NK-92 (cell line): Measurements from ENCODE around the gene HLCS.

ENCODE experiments used
- DNase-seq: peaks from one replicate; lab custom pipeline; 2025; ENCODE audit not compliant: unreplicated experiment; lab: John Stamatoyannopoulos, UW

HLCS gene

DNA sequence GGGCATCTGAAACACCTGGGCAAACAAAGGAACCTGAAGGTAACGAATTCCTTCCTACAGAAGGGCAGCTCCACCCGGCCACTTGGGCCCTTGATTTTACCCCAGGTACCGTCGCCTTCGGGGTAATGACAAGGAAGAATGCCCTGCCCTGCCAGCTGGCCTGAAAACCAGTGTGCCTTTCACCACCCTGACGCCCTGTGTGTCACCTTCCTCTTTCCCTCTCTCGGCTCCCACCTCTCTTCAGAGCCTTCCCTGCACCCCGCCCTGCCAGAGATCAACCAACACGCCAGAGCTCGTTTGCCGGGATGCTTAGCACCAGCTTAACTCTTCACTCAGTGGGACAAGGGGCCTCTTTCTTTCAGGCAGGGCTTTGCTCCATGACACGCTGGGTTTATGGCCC lies 181.5 kb downstream of the HLCS start:
- DNase-seq: no peak

DNA sequence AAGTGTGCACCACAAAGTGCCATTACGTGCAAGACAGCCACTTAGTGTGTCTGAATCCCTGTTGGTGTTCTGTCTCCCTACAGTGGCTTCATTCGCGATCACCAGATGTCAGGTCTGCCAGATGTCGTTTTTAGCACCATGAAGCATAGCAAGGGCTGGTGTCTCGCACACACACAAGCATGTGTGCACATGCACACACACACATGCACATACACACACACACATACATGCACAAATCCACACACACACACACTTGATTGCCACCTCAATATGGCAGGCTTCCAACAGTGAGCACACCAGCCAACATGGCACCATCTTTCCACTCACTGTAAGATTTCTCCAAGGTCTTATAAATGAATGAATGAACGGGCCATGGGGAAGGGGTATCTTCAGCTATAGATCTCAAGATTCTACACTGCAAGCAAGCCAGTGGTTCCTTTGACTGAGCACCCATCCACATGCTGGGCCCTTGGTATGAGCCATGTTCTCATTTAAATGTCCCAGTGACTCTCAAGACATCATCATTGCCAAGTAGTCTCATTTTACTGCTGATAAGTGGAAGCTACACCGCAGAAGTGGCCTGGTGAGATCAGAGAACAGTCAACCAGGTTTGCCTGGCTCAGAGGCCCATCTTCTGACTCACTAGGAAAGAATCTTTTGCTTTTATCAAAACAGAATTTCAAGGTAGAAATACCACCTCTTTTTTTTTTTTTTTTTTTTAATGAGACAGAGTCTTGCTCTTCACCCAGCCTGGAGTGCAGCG lies 182.7 kb downstream of the HLCS start:
- no peak for DNase-seq

DNA sequence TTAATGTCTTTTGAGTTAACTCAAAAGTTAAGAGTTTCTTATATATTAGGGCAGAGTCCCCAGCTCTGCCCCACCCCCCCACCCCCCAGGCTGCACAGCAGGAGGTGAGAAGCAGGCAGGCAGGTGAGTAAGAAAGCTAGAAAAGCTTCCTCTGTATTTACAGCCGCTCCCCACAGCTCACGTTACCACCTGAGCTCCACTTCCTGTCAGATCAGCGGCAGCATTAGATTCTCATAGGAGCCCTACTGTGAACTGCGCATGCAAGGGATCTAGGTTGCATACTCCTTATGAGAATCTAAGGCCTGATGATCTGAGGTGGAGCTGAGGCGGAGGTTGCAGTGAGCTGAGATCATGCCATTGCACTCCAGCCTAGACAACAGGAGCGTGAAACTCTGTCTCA lies 185.6 kb downstream of the HLCS start:
- DNase-seq: no peak

DNA sequence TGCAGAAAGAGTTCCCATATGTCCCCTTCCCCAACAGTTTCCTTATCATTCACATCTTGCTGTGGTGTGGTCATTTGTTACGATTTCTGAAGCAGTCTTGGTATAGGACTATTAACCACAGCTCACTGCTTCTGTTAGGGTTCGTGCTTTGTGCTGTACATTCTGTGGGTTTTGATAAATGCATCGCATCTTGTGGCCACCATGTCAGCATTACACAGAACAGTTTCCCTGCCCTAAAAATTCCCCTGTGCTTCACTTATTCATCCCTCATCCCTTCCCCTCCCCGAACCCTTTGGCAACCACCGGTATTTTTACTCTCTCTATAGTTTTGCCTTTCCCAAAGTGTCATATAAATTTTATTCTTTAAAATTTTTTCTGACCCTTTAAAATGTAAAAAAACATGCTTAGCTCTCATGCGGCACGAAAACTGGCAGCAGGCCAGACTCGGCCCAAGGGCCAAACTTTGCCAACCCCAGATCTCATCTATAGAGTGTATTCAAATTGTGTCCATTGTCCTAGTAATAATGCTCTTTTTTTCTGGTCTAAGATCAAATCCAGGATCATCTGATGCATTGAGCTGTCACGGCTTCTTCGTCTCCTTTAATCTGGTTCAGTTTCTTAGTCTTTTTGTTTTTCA lies 189.4 kb downstream of the HLCS start:
- DNase-seq: no peak

DNA sequence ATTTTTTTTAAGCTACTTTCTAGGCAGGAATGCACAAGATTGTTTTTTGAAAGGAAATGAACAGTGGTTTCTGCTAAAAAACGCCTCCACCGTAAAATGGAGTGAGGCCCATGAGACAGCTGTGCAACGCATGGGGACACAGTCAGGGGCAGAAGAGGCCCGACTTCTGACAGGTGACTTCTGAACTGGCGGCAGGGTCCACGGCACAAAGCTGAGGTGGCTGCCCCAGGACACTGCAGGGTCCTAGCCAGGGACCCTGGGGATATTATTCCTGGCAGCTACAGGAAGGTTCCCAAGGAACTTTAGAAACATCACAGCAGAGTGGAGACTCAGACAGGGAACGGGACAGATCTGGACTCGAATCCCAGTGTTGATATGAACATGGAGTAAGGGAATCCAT lies 192.5 kb downstream of the HLCS start:
- no peak for DNase-seq

DNA sequence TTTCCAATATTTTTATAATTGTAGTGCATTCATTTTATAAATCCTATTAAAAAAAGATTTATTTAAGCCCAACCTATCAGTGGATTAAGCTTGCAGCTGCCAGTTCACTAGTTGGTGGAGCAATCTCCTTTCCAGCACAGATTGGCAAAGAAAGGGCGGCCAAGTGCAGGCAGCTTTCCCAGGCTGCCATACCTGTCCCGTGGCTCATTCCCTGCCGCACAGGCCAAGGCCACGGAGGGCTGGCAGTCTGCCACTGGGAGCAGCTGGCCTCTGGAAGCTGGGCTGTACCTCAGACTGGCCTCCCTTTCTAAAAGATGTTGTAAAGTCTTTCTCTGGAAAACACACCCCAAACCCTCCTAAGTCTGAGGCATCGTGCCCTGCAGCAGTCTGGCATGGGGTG lies 193.4 kb downstream of the HLCS start:
- DNase-seq: no peak

DNA sequence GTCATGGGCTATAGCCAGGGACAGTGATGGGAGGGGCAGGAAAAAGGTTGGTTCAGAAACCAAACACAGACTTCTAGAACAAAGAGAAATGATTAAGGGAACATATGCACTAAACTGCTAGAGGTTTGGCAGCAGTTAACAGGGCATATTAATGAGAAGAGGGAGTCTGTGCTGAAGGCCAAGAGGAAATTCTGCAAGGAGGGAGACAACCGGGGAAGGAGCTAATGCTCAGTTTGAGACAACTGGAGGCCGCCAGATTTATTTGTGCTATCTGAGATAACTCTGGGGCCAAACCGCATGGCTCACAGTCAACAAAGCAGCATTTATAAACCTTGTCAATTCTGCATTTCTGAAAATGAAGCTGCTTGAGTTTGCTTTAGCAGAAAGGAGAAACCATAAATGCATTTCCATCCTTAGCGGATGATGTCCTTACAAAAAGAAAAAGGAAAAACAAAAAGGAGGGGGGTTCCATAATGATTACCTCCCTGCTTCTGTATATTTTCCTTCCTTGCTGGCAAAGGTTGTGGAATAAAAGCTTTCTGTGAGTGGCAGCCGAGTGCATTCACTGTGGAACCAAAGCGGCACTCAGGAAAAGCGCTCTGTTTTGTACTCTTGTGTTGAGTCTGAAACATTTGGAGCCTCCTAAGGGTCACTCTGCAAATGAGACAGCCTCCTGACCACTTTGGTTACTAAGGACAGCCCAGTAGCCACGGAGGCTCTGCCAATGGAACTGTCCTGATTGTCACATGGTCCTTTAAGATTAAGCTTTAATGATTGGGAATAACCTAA lies 197.2 kb downstream of the HLCS start:
- no peak for DNase-seq

DNA sequence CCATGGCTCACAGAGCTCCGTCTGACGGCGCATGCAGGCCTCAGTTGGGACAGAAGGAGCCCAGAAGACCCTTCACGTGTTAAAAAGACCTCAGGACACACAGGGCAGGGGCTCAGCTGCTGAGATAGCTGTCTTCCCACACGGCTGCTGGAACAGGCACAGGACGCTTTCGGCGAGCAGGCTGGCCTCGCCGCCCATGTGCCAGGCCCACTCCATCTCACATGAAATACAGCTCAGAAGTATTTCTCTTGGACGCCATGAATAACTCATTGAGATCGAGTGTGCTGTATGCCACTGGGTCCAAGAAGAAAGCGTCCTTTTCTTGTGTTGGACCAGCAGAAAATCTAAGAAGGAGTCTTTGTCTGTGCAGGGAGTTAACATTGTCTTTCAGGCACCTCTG lies 198.0 kb downstream of the HLCS start:
- no peak for DNase-seq

DNA sequence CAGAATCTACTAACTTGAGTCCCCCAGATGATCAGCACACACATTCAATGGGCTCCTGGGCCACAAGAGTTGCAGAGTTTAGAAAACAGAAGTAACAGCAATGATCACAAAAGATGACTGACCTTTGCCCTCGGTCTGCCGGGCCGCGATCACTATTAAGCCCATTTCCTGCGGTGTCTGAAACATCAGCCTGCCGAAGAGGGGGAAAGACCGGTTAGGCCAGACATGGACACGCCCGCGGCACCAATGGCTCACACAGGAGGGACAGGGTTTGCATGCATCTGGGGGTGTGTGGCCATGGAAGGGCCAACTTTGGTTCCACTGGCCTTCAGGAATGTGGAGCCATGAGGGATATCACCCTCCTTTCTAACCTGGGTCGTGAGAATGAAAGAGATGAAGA lies 199.4 kb downstream of the HLCS start:
- DNase-seq: no peak

DNA sequence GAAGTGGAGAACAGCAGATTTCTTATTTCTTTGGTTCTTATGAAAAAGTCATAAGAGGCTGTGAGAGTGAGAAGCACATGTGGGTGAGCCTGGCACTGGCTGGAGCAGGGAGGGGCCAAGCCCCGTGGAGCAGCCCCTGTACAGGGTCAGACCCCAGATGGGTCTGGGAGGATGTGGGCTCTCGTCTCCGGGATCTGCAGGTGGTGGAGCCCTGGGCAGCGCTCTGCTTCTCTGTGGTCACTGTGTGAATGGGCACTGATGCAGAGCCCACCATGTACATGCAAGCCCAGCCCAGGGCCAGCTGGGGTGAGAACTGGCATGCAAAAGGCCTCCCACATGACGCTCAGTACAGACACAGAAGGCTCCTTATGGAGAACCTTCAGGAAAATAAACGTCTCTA lies 200.0 kb downstream of the HLCS start:
- DNase-seq: no peak

DNA sequence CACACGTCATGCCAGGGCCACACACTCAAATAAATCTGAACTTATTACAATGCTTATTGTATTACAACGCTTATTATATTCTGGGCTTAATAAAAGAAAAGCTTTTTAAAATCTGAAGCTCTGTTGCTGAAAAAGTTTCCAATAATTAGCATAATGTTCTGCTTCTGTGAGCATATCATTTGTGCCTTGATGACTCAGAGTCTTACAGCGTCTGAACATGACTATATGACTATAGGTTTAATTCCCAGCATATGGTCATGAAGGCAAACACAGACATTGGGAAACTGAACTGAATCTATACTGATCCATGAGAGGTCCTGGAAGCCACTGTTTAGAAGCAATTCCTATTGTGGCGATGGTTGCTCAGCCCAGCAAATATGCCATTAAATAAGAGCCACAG lies 201.2 kb downstream of the HLCS start:
- DNase-seq: no peak

DNA sequence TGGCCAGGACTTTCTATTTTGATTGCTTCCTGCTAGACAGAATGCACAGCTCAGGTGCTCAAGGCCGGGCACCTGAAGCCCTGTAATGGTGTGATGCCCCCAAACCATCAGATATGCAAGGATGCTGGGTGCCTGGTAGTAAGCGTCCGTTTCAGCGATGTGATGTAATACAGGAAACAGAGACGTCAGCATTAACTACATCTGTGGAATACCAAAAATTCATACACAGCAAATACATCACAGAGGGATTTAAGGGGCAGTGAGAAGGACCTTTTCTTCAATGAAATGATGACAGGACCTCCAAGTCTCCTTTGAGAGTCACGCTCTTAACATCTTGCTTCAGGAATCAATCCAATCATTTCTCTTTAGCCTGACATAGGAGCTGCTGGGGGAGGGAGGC lies 203.2 kb downstream of the HLCS start:
- DNase-seq: no peak

DNA sequence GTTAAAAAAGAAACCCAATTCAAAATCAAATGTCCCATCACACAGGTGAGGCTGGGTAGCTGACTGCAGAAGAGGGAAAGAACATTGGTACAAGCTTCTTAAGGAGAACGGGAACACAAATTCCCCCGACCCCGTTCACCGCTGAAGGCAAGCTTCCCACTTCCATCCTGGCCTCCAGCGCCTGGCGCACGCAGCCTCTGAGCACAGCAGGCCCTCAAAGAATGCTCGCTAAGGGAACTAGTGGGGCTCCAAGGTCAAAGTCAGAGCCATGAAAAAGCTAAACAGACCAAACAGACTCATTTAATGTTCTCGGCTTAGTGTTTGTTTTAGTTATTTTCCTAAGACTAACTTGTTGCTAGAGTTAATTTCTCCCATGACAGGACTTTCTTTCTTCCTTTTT lies 203.8 kb downstream of the HLCS start:
- DNase-seq: no peak

DNA sequence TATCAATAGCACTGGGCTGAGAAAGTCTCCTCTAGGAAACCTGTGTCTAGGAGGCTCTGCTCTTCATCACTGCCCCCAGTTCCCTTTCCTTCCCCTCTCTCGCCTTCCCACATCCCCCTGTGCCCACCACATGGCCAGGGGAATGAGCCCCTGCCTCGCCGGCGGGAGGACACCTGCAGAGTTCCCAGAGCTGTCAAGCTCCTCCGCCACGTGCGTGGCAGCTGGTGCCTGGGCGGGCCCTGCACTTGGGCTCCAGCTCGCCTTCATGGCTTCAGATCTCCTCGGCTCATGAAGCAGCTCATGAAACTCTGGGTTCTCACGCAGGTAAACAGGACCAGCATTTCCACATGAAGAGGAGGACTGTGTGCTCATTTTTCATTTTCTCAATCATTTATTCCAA lies 204.8 kb downstream of the HLCS start:
- DNase-seq: no peak

DNA sequence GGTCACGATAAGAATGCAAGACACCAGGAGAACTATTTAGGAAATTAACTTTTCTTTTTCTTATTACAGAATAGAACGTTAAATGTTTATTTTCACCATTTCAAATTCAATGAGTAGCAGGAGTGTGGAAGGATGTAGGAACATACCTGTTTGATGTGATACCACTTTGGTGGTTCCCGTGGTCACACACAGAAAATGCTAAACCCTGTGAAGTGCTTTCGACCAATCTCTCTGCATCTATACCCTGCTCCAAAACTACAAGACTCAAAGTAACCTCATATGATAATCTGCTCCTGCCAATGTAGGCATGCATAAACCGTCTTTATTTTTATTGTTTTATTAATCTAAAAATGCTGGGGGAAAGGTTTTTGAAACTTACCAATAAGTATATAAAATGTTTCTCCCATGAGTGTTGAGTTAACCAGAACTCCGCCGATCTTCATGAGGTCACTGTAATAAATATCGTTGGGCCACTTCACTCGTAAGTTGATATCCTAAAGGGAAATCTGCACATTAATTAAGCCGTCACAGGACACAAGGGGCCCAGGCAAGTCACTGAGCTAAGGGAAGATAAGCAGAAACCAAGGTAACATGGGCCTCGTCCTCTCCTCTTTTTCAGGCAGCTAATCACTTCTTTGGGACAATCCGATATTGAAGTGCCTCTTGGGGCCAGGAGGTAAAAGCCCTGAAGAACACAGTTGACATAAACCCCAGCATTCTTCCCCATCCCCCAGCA lies 207.0 kb downstream of the HLCS start:
- DNase-seq: no peak

DNA sequence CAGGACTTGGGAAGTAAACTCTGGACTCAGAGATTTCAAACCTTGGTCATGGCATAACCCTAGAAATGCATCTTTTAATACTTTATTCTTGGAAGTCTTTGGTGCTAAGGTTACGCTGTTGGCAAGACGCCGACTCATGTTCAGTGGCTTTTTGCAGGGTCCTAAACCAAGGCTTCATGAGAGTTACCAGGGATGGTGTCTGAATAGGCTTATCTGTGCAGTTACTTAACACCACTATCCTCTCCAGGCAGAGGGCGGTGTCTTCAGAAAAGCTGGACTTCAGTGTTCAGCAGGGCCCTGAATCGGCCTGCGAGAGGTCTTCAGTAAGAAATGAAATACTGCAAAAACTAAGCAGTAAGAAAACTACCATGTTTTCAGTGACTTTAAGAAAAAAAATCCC lies 209.3 kb downstream of the HLCS start:
- no peak for DNase-seq

DNA sequence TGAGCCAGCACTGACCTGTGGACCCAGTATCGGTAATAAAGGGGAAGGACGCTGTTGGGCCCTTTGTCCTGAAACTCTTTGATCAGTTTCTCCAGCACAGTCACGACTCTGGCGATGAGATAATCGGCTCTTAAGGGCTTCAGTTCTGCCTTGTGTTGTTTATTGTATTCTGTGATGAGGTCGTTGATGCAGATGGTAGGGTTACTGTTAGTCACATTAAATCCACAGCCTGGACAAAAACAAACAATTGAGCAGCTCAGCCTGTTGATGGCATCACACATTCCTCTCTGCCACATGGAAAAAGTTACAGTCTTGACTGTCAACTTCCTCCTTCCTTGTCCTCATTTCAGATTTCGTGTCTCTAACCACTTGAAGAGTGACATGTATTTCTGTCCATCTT lies 209.9 kb downstream of the HLCS start:
- DNase-seq: no peak

DNA sequence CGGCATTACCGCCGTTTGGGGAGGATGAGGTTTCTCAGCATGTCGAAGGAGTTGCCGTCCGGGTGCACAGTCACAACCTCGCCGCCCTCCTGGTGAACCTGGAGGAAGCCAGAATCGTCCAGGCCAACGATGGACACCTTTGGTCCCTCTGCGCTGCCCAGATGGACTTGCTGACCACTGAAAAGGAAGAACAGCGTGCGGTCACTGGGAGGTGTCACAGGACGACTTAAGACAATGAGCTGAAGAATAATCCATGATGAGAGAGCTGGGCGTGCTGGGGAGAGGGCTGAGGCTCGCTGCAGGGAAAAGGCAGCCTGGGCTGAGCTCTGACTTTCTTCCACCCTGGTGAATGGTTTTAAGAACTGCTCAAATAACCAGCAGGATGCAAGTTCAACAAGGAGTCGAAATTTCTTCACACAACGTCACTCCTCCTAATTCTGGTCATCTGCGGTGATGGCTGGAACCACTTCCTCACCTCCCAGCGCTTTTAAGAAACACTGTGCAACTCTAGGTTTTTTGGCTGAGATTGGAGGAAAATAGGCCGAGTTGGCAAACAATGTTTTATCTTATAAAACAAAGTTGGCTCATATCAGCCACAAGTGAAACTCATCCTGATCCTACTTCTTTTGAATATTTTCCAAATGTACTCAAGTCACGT lies 212.1 kb downstream of the HLCS start:
- DNase-seq: no peak

DNA sequence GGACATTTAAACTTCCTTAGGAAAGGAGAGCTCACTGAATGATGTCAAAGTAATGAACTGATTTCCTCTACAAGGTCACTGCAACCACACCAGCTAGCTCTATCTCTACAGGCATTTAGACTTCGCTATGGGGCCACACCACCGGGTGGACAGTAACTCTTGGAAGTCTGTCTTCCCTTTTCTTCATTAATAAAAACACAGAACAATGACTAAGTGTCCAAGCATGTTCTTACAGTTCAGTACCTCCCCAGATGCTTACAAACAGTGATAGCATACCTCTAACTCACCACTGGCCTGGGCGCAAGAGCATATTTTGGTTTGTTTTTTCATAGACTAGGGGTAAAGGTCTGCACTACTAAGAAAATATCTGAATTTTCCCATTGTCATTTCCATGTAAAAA lies 212.9 kb downstream of the HLCS start:
- DNase-seq: no peak

DNA sequence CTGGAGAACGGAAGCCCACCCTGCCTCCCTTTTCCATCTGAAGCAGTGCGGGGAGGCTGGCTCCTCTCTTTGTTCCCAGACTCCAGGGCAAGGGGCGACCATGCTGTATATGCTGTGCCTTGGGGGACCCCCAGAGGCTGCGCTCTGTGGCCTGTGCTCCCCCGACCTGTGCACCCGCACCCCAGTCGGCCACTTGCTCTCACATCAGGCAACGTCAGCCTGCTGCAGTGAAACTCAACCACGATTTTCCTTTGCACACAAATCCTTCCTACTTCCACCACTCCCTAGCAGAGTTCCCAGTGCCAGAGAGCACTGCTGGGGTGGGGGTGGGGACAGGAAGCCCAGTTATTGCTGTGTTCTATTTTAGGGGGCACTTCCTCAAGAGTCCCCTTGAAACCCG lies 215.1 kb downstream of the HLCS start:
- DNase-seq: no peak

DNA sequence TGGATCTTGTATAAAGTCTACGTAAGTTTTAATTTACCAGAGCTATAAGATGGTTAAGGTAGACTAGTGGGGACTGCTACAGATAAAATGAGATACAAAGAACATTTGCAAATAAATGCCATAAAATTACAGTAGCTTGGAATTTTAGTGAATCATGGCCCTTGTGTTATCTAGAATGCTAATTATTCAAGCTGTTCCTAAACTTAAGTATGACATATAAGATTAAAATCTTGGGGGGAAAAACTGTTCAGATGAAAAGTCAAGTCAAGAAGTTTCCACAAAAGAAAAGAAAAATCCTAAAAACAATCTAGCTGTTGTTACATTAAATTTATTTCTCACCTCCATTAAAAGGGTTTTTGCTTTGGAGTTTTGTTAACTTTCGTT lies 215.9 kb downstream of the HLCS start:
- DNase-seq: no peak
